ENCODE results near the gene CAMK2D.

DNA sequence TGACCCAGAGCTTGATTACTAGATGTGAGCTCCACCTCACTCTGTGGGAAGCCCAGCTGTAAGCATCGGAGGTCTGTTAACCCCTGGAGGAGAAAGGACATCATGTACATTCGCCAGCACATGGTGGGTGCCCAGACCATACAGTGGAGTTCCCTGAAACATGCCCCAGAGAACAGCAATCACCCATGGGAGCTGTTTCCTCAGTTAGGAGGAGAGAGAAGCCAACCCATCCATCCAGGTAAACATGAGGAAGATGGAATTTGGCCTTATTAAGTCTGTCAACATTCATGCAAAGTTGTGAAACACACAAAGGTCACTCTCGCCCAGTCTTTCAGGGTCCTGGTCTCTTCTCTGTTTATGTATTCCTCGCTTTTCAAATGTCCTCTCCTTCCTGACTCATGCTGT, 357.4 kb downstream of the CAMK2D start:
- TF ChIP-seq, protein P1, sequence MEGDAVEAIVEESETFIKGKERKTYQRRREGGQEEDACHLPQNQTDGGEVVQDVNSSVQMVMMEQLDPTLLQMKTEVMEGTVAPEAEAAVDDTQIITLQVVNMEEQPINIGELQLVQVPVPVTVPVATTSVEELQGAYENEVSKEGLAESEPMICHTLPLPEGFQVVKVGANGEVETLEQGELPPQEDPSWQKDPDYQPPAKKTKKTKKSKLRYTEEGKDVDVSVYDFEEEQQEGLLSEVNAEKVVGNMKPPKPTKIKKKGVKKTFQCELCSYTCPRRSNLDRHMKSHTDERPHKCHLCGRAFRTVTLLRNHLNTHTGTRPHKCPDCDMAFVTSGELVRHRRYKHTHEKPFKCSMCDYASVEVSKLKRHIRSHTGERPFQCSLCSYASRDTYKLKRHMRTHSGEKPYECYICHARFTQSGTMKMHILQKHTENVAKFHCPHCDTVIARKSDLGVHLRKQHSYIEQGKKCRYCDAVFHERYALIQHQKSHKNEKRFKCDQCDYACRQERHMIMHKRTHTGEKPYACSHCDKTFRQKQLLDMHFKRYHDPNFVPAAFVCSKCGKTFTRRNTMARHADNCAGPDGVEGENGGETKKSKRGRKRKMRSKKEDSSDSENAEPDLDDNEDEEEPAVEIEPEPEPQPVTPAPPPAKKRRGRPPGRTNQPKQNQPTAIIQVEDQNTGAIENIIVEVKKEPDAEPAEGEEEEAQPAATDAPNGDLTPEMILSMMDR (conservative IDR thresholded peaks at IDR 0.05; ENCODE audit: low read length) = no peak
- no peak for TF ChIP-seq EZH2phosphoT487 (IDR thresholded peaks at IDR 0.05; ENCODE audit: borderline replicate concordance, low read depth, low read length)

Measured in OCI-LY7 (cell line).